ENCODE data around the gene SMAD6.
A peak's percentile ranks its signal among the peaks of the same experiment; 100 is the strongest.

SMAD6 gene

GRCh38 chr15:66801266-66801665, 99.2 kb downstream of the SMAD6 start:
- no peak for DNase-seq

- no peak for DNase-seq
Observed at GRCh38 chr15:66802025-66803001, 100.3 kb downstream of the SMAD6 start.

GRCh38 chr15:66803182-66803729, 101.2 kb downstream of the SMAD6 start:
- no peak for DNase-seq

GRCh38 chr15:66803749-66804148, 101.7 kb downstream of the SMAD6 start:
- no peak for DNase-seq

GRCh38 chr15:66805202-66805885, 103.3 kb downstream of the SMAD6 start:
- DNase-seq = no peak

GRCh38 chr15:66808181-66808824, 106.3 kb downstream of the SMAD6 start:
- DNase-seq = no peak

- no peak for DNase-seq
Observed at GRCh38 chr15:66809664-66810063, 107.6 kb downstream of the SMAD6 start.

GRCh38 chr15:66815318-66815717, 113.3 kb downstream of the SMAD6 start:
- DNase-seq = peak; percentile 2

- DNase-seq = no peak
Observed at GRCh38 chr15:66816201-66816600, 114.2 kb downstream of the SMAD6 start.

- no peak for DNase-seq
Observed at GRCh38 chr15:66819084-66819483, 117.0 kb downstream of the SMAD6 start.

- DNase-seq = no peak
Observed at GRCh38 chr15:66820481-66821176, 118.6 kb downstream of the SMAD6 start.

GRCh38 chr15:66821307-66821706, 119.3 kb downstream of the SMAD6 start:
- DNase-seq = no peak

- DNase-seq = no peak
Observed at GRCh38 chr15:66822114-66822513, 120.1 kb downstream of the SMAD6 start.

GRCh38 chr15:66822576-66822975, 120.5 kb downstream of the SMAD6 start:
- no peak for DNase-seq

GRCh38 chr15:66823601-66824000, 121.6 kb downstream of the SMAD6 start:
- DNase-seq = no peak

- DNase-seq = no peak
Observed at GRCh38 chr15:66824424-66824823, 122.4 kb downstream of the SMAD6 start.

- DNase-seq = no peak
Observed at GRCh38 chr15:66825139-66825538, 123.1 kb downstream of the SMAD6 start.

GRCh38 chr15:66825731-66826130, 123.7 kb downstream of the SMAD6 start:
- DNase-seq = no peak

- DNase-seq = no peak
Observed at GRCh38 chr15:66826507-66826906, 124.5 kb downstream of the SMAD6 start.

GRCh38 chr15:66827039-66827697, 125.1 kb downstream of the SMAD6 start:
- no peak for DNase-seq

- DNase-seq = no peak
Observed at GRCh38 chr15:66827698-66828055, 125.6 kb downstream of the SMAD6 start.

All from NCI-H774 (cell line).